HepG2 (cell line): ENCODE data around the gene EIF4ENIF1. TPM values are rescaled to one million over a fixed set of nuclear protein-coding genes. Genes with fewer than 3 reads are reported as not detected.

Source experiments
- CCDC6 ChIP-seq: sonication (generic); formaldehyde crosslinking; IDR thresholded peaks from 2 replicates; pipeline ENCODE4 v1.8.1; 2022; ENCODE audit warnings: mild to moderate bottlenecking, missing genetic modification reagents, moderate library complexity
- HNF4A ChIP-seq: sonication (generic); formaldehyde crosslinking; IDR thresholded peaks from 2 replicates; pipeline ENCODE4 v1.4.0; 2020; ENCODE audit warnings: missing genetic modification reagents
- KDM2A ChIP-seq: sonication (generic); formaldehyde crosslinking; IDR thresholded peaks from 2 replicates; pipeline ENCODE4 v1.4.0; 2020; ENCODE audit warnings: low read depth, missing genetic modification reagents, borderline replicate concordance
- KLF16 ChIP-seq, 2 experiments: sonication (generic) in 1 of 2; formaldehyde crosslinking in 1 of 2; IDR thresholded peaks; 2 replicates each; pipeline versions ENCODE4 v1.6.1 to v1.8.0; 2016 to 2023; ENCODE audit warnings: missing genetic modification reagents in 2 of 2, missing compliant biosample characterization in 1 of 2
- LCORL ChIP-seq, 2 experiments: fragments of 450-650 bp in 1 of 2; sonication (generic) in 1 of 2; formaldehyde crosslinking in 1 of 2; IDR thresholded peaks; 2 replicates each; pipeline versions ENCODE4 v1.5.0 to v1.6.1; 2017 to 2020; ENCODE audit warnings: antibody characterized with exemption in 1 of 2, missing genetic modification reagents in 1 of 2
- MEIS2 ChIP-seq: sonication (generic); formaldehyde crosslinking; IDR thresholded peaks from 2 replicates; pipeline ENCODE4 v1.9.0; 2021; ENCODE audit warnings: mild to moderate bottlenecking, missing genetic modification reagents
- SAP130 ChIP-seq: IDR thresholded peaks from 2 replicates; pipeline ENCODE4 v1.6.1; 2016; ENCODE audit warnings: low read depth
- ZNF746 ChIP-seq: sonication (generic); formaldehyde crosslinking; IDR thresholded peaks from 2 replicates; pipeline ENCODE4 v1.8.0; 2022; ENCODE audit warnings: mild to moderate bottlenecking, missing genetic modification reagents
- polyA plus RNA-seq, 8 experiments: library from polyadenylated mRNA; depleted of rRNA in 3 of 8; stranded (reverse) in 7 of 8; unstranded in 1 of 8; fragments of >200 nt; fragmentation: Illumina TruSeq in 4 of 8; extraction: Trizol in 4 of 8; gene quantifications; 2 replicates each; pipeline versions ENCODE4 v1.2.1 to v1.2.3, GENCODE V29; 2011 to 2016; ENCODE audit warnings: low read depth in 4 of 8, missing spikeins in 1 of 8, mixed read lengths in 1 of 8; ENCODE audit not compliant: insufficient read depth in 1 of 8
- total RNA-seq, 5 experiments: library from RNA; depleted of rRNA; stranded (reverse); fragments of >200 nt; fragmentation: Illumina TruSeq; extraction: Trizol; gene quantifications; 2 replicates each; pipeline ENCODE4 v1.2.3, GENCODE V29; 2016; ENCODE audit warnings: low read depth in 1 of 5
- TF ChIP-seq, protein P1 (sequence below): sonication (generic); formaldehyde crosslinking; IDR thresholded peaks from 2 replicates; pipeline ENCODE4 v1.5.0; 2020; ENCODE audit warnings: mild to moderate bottlenecking, missing genetic modification reagents, borderline replicate concordance
- TF ChIP-seq, protein P2 (sequence below): sonication (generic); formaldehyde crosslinking; IDR thresholded peaks from 2 replicates; pipeline ENCODE4 v1.4.0; 2020; ENCODE audit warnings: missing genetic modification reagents
- TF ChIP-seq, protein P3 (sequence below): sonication (generic); formaldehyde crosslinking; IDR thresholded peaks from 2 replicates; pipeline ENCODE4 v1.5.0; 2020; ENCODE audit warnings: mild to moderate bottlenecking, missing genetic modification reagents, moderate library complexity
- TF ChIP-seq, protein P4 (sequence below): IDR thresholded peaks from 2 replicates; pipeline ENCODE4 v1.6.1; 2016; ENCODE audit warnings: low read depth, control low read depth

EIF4ENIF1 gene
- total and polyA plus RNA-seq, 2 of the 13 experiments (the other 11 are each of a cell fraction or from before 2014, with no cell fraction given), result 11.9 to 12.3 TPM

DNA sequence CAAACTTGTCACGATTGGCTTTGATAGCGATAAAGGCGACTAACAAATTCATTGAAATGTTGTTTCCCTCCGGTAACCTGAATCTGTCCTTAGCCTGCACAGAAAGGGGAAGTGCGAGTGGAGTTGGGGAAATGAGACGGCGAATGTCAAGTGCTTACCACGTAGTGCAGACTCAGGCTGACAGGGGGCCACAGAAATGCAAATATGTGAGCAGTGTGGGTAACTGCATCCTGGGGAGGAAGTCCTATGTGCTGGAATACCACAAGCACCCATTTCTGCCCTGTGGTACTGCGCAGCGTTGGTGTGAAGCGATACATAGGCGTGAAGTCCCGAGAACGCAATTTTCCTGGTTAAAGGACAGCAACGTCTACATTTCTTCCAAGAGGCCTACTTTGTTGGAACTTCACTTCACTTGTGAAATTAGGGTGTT is 869 bp upstream of the EIF4ENIF1 start (continued):
- TF ChIP-seq, protein P1, sequence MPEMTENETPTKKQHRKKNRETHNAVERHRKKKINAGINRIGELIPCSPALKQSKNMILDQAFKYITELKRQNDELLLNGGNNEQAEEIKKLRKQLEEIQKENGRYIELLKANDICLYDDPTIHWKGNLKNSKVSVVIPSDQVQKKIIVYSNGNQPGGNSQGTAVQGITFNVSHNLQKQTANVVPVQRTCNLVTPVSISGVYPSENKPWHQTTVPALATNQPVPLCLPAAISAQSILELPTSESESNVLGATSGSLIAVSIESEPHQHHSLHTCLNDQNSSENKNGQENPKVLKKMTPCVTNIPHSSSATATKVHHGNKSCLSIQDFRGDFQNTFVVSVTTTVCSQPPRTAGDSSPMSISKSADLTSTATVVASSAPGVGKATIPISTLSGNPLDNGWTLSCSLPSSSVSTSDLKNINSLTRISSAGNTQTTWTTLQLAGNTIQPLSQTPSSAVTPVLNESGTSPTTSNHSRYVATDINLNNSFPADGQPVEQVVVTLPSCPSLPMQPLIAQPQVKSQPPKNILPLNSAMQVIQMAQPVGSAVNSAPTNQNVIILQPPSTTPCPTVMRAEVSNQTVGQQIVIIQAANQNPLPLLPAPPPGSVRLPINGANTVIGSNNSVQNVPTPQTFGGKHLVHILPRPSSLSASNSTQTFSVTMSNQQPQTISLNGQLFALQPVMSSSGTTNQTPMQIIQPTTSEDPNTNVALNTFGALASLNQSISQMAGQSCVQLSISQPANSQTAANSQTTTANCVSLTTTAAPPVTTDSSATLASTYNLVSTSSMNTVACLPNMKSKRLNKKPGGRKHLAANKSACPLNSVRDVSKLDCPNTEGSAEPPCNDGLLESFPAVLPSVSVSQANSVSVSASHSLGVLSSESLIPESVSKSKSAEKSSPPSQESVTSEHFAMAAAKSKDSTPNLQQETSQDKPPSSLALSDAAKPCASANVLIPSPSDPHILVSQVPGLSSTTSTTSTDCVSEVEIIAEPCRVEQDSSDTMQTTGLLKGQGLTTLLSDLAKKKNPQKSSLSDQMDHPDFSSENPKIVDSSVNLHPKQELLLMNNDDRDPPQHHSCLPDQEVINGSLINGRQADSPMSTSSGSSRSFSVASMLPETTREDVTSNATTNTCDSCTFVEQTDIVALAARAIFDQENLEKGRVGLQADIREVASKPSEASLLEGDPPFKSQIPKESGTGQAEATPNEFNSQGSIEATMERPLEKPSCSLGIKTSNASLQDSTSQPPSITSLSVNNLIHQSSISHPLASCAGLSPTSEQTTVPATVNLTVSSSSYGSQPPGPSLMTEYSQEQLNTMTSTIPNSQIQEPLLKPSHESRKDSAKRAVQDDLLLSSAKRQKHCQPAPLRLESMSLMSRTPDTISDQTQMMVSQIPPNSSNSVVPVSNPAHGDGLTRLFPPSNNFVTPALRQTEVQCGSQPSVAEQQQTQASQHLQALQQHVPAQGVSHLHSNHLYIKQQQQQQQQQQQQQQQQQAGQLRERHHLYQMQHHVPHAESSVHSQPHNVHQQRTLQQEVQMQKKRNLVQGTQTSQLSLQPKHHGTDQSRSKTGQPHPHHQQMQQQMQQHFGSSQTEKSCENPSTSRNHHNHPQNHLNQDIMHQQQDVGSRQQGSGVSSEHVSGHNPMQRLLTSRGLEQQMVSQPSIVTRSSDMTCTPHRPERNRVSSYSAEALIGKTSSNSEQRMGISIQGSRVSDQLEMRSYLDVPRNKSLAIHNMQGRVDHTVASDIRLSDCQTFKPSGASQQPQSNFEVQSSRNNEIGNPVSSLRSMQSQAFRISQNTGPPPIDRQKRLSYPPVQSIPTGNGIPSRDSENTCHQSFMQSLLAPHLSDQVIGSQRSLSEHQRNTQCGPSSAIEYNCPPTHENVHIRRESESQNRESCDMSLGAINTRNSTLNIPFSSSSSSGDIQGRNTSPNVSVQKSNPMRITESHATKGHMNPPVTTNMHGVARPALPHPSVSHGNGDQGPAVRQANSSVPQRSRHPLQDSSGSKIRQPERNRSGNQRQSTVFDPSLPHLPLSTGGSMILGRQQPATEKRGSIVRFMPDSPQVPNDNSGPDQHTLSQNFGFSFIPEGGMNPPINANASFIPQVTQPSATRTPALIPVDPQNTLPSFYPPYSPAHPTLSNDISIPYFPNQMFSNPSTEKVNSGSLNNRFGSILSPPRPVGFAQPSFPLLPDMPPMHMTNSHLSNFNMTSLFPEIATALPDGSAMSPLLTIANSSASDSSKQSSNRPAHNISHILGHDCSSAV (CRISPR knock-in tag), result 0 out of 2 replicates have a peak, but pooled peaks have one; percentile 22
- TF ChIP-seq, protein P2, sequence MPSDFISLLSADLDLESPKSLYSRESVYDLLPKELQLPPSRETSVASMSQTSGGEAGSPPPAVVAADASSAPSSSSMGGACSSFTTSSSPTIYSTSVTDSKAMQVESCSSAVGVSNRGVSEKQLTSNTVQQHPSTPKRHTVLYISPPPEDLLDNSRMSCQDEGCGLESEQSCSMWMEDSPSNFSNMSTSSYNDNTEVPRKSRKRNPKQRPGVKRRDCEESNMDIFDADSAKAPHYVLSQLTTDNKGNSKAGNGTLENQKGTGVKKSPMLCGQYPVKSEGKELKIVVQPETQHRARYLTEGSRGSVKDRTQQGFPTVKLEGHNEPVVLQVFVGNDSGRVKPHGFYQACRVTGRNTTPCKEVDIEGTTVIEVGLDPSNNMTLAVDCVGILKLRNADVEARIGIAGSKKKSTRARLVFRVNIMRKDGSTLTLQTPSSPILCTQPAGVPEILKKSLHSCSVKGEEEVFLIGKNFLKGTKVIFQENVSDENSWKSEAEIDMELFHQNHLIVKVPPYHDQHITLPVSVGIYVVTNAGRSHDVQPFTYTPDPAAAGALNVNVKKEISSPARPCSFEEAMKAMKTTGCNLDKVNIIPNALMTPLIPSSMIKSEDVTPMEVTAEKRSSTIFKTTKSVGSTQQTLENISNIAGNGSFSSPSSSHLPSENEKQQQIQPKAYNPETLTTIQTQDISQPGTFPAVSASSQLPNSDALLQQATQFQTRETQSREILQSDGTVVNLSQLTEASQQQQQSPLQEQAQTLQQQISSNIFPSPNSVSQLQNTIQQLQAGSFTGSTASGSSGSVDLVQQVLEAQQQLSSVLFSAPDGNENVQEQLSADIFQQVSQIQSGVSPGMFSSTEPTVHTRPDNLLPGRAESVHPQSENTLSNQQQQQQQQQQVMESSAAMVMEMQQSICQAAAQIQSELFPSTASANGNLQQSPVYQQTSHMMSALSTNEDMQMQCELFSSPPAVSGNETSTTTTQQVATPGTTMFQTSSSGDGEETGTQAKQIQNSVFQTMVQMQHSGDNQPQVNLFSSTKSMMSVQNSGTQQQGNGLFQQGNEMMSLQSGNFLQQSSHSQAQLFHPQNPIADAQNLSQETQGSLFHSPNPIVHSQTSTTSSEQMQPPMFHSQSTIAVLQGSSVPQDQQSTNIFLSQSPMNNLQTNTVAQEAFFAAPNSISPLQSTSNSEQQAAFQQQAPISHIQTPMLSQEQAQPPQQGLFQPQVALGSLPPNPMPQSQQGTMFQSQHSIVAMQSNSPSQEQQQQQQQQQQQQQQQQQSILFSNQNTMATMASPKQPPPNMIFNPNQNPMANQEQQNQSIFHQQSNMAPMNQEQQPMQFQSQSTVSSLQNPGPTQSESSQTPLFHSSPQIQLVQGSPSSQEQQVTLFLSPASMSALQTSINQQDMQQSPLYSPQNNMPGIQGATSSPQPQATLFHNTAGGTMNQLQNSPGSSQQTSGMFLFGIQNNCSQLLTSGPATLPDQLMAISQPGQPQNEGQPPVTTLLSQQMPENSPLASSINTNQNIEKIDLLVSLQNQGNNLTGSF (CRISPR knock-in tag), result peak; percentile 27; the same call in 1 of the 2 replicates
- TF ChIP-seq, protein P3, sequence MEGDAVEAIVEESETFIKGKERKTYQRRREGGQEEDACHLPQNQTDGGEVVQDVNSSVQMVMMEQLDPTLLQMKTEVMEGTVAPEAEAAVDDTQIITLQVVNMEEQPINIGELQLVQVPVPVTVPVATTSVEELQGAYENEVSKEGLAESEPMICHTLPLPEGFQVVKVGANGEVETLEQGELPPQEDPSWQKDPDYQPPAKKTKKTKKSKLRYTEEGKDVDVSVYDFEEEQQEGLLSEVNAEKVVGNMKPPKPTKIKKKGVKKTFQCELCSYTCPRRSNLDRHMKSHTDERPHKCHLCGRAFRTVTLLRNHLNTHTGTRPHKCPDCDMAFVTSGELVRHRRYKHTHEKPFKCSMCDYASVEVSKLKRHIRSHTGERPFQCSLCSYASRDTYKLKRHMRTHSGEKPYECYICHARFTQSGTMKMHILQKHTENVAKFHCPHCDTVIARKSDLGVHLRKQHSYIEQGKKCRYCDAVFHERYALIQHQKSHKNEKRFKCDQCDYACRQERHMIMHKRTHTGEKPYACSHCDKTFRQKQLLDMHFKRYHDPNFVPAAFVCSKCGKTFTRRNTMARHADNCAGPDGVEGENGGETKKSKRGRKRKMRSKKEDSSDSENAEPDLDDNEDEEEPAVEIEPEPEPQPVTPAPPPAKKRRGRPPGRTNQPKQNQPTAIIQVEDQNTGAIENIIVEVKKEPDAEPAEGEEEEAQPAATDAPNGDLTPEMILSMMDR (CRISPR knock-in tag), result peak; percentile 22; the same call in 1 of the 2 replicates
- TF ChIP-seq MEIS2 (CRISPR knock-in tag), result 0 out of 2 replicates have a peak, but pooled peaks have one; percentile 23
- TF ChIP-seq KLF16 (CRISPR knock-in tag; IDR thresholded peaks at IDR 0.05), result 0 out of 4 replicates have a peak, but pooled peaks of 1 of the 2 experiments have one; percentile 3
- TF ChIP-seq SAP130, result peak; percentile 58
- TF ChIP-seq, protein P4, sequence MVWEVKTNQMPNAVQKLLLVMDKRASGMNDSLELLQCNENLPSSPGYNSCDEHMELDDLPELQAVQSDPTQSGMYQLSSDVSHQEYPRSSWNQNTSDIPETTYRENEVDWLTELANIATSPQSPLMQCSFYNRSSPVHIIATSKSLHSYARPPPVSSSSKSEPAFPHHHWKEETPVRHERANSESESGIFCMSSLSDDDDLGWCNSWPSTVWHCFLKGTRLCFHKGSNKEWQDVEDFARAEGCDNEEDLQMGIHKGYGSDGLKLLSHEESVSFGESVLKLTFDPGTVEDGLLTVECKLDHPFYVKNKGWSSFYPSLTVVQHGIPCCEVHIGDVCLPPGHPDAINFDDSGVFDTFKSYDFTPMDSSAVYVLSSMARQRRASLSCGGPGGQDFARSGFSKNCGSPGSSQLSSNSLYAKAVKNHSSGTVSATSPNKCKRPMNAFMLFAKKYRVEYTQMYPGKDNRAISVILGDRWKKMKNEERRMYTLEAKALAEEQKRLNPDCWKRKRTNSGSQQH (CRISPR knock-in tag), result 0 out of 2 replicates have a peak, but pooled peaks have one; percentile 60
- TF ChIP-seq ZNF746 (CRISPR knock-in tag), result no peak
- TF ChIP-seq KDM2A (CRISPR knock-in tag), result peak; percentile 22; the same call in 1 of the 2 replicates
- no peak for TF ChIP-seq LCORL (IDR thresholded peaks at IDR 0.05)
- TF ChIP-seq LCORL (CRISPR knock-in tag; IDR thresholded peaks at IDR 0.05), result 0 out of 2 replicates have a peak, but pooled peaks have one; percentile 30
- no peak for TF ChIP-seq CCDC6 (CRISPR knock-in tag)
- TF ChIP-seq HNF4A (CRISPR knock-in tag), result 0 out of 2 replicates have a peak, but pooled peaks have one; percentile 4
